HepG2 (cell line): ENCODE results near the gene TERC. TPM values are rescaled to one million over a fixed set of nuclear protein-coding genes. Genes with fewer than 3 reads are reported as not detected.

Experiments used
- AHR ChIP-seq: IDR thresholded peaks from 2 replicates; pipeline ENCODE4 v1.6.1; 2018; ENCODE audit warnings: missing genetic modification reagents, missing compliant biosample characterization
- BHLHE40 ChIP-seq: IDR thresholded peaks from 2 replicates; pipeline ENCODE4 v1.6.1; 2011; ENCODE audit warnings: low read length, improper control_type of control experiment
- CCAR2 ChIP-seq: fragments of 200-400 bp; formaldehyde crosslinking; optimal IDR thresholded peaks from 2 replicates; pipeline ENCODE3; 2018; ENCODE audit warnings: low read depth, mild to moderate bottlenecking, low read length, moderate library complexity
- DDIT3 ChIP-seq: sonication (generic); formaldehyde crosslinking; IDR thresholded peaks from 2 replicates; pipeline ENCODE4 v1.4.0; 2020; ENCODE audit warnings: mild to moderate bottlenecking, missing genetic modification reagents
- DNMT1 ChIP-seq: sonication (generic); formaldehyde crosslinking; IDR thresholded peaks from 2 replicates; pipeline ENCODE4 v1.5.1; 2020; ENCODE audit warnings: mild to moderate bottlenecking, missing genetic modification reagents
- EEA1 ChIP-seq: sonication (generic); formaldehyde crosslinking; IDR thresholded peaks from 2 replicates; pipeline ENCODE4 v1.5.1; 2020; ENCODE audit warnings: mild to moderate bottlenecking, missing genetic modification reagents, borderline replicate concordance
- GLI4 ChIP-seq: sonication (generic); formaldehyde crosslinking; IDR thresholded peaks from 2 replicates; pipeline ENCODE4 v1.5.1; 2020; ENCODE audit warnings: missing genetic modification reagents, mild to moderate bottlenecking, moderate library complexity, borderline replicate concordance
- HNF4A ChIP-seq: sonication (generic); formaldehyde crosslinking; IDR thresholded peaks from 2 replicates; pipeline ENCODE4 v1.4.0; 2020; ENCODE audit warnings: missing genetic modification reagents
- IRX3 ChIP-seq: sonication (generic); formaldehyde crosslinking; IDR thresholded peaks from 2 replicates; pipeline ENCODE4 v1.8.1; 2023; ENCODE audit warnings: mild to moderate bottlenecking, low read depth, missing genetic modification reagents, borderline replicate concordance
- MIER3 ChIP-seq: IDR thresholded peaks from 2 replicates; pipeline ENCODE4 v1.6.1; 2016; ENCODE audit warnings: missing compliant biosample characterization, borderline replicate concordance
- MTA1 ChIP-seq: sonication (generic); formaldehyde crosslinking; IDR thresholded peaks from 2 replicates; pipeline ENCODE4 v1.4.0; 2020; ENCODE audit warnings: missing genetic modification reagents, mild to moderate bottlenecking, borderline replicate concordance
- SAFB2 ChIP-seq: sonication (generic); formaldehyde crosslinking; IDR thresholded peaks from 2 replicates; pipeline ENCODE4 v1.5.1; 2020; ENCODE audit warnings: missing genetic modification reagents, low read depth, mild to moderate bottlenecking, borderline replicate concordance
- SKI ChIP-seq: fragments of 450-650 bp; IDR thresholded peaks from one replicate; pipeline ENCODE4 v1.6.1; 2018; ENCODE audit warnings: mild to moderate bottlenecking; ENCODE audit not compliant: partially characterized antibody
- SMAD3 ChIP-seq: sonication (generic); formaldehyde crosslinking; IDR thresholded peaks from 2 replicates; pipeline ENCODE4 v1.4.0; 2020; ENCODE audit warnings: missing genetic modification reagents
- SMAD9 ChIP-seq: sonication (generic); formaldehyde crosslinking; IDR thresholded peaks from 2 replicates; pipeline ENCODE4 v1.5.1; 2020; ENCODE audit warnings: mild to moderate bottlenecking, missing genetic modification reagents
- TOE1 ChIP-seq: sonication (generic); formaldehyde crosslinking; IDR thresholded peaks from 2 replicates; pipeline ENCODE4 v1.4.0; 2020; ENCODE audit warnings: mild to moderate bottlenecking, missing genetic modification reagents
- YY1 ChIP-seq: IDR thresholded peaks from 2 replicates; pipeline ENCODE4 v1.6.1; 2011; ENCODE audit warnings: low read length, low read depth, moderate library complexity, mild to moderate bottlenecking; ENCODE audit not compliant: insufficient read depth, insufficient replicate concordance
- ZKSCAN5 ChIP-seq: sonication (generic); formaldehyde crosslinking; IDR thresholded peaks from 2 replicates; pipeline ENCODE4 v1.5.1; 2020; ENCODE audit warnings: mild to moderate bottlenecking, missing genetic modification reagents
- ZNF253 ChIP-seq: sonication (generic); formaldehyde crosslinking; IDR thresholded peaks from 2 replicates; pipeline ENCODE4 v1.8.0; 2022; ENCODE audit warnings: mild to moderate bottlenecking, missing genetic modification reagents, borderline replicate concordance
- ZNF264 ChIP-seq: sonication (generic); formaldehyde crosslinking; IDR thresholded peaks from 2 replicates; pipeline ENCODE4 v1.4.0; 2020; ENCODE audit warnings: missing genetic modification reagents
- ZNF337 ChIP-seq: sonication (generic); formaldehyde crosslinking; IDR thresholded peaks from 2 replicates; pipeline ENCODE4 v1.5.1; 2020; ENCODE audit warnings: missing genetic modification reagents, low read depth, mild to moderate bottlenecking, borderline replicate concordance
- ZNF577 ChIP-seq: sonication (generic); formaldehyde crosslinking; IDR thresholded peaks from 2 replicates; pipeline ENCODE4 v1.4.0; 2020; ENCODE audit warnings: mild to moderate bottlenecking, low read depth, missing genetic modification reagents, borderline replicate concordance
- ZNF775 ChIP-seq: sonication (generic); formaldehyde crosslinking; IDR thresholded peaks from 2 replicates; pipeline ENCODE4 v1.4.0; 2020; ENCODE audit warnings: missing genetic modification reagents, mild to moderate bottlenecking, moderate library complexity, borderline replicate concordance
- ZNF781 ChIP-seq: sonication (generic); formaldehyde crosslinking; IDR thresholded peaks from 2 replicates; pipeline ENCODE4 v1.5.1; 2020; ENCODE audit warnings: borderline replicate concordance, mild to moderate bottlenecking, missing genetic modification reagents; ENCODE audit errors: not compliant biosample characterization
- ZNF788 ChIP-seq: sonication (generic); formaldehyde crosslinking; IDR thresholded peaks from 2 replicates; pipeline ENCODE4 v1.5.0; 2020; ENCODE audit warnings: mild to moderate bottlenecking, missing genetic modification reagents, borderline replicate concordance
- ZNF839 ChIP-seq: sonication (generic); formaldehyde crosslinking; IDR thresholded peaks from 2 replicates; pipeline ENCODE4 v1.4.0; 2020; ENCODE audit warnings: missing genetic modification reagents, mild to moderate bottlenecking, borderline replicate concordance
- ZSCAN9 ChIP-seq: IDR thresholded peaks from 2 replicates; pipeline ENCODE4 v1.6.1; 2016; ENCODE audit warnings: borderline replicate concordance
- polyA plus RNA-seq, 8 experiments: library from polyadenylated mRNA; depleted of rRNA in 3 of 8; stranded (reverse) in 7 of 8; unstranded in 1 of 8; fragments of >200 nt; fragmentation: Illumina TruSeq in 4 of 8; extraction: Trizol in 4 of 8; gene quantifications; 2 replicates each; pipeline versions ENCODE4 v1.2.1 to v1.2.3, GENCODE V29; 2011 to 2016; ENCODE audit warnings: low read depth in 4 of 8, missing spikeins in 1 of 8, mixed read lengths in 1 of 8; ENCODE audit not compliant: insufficient read depth in 1 of 8
- total RNA-seq, 5 experiments: library from RNA; depleted of rRNA; stranded (reverse); fragments of >200 nt; fragmentation: Illumina TruSeq; extraction: Trizol; gene quantifications; 2 replicates each; pipeline ENCODE4 v1.2.3, GENCODE V29; 2016; ENCODE audit warnings: low read depth in 1 of 5
- TF ChIP-seq, protein P1 (sequence below): sonication (generic); formaldehyde crosslinking; IDR thresholded peaks from 2 replicates; pipeline ENCODE4 v1.4.0; 2020; ENCODE audit warnings: mild to moderate bottlenecking, missing genetic modification reagents

TERC gene
- total and polyA plus RNA-seq, 2 of the 13 experiments (the other 11 are each of a cell fraction or from before 2014, with no cell fraction given), result 1.3 to 74.6 TPM

- peak; percentile 69; the same call in 1 of the 2 replicates for TF ChIP-seq ZNF788 (CRISPR knock-in tag)
- no peak for TF ChIP-seq HNF4A
- TF ChIP-seq, protein P1, sequence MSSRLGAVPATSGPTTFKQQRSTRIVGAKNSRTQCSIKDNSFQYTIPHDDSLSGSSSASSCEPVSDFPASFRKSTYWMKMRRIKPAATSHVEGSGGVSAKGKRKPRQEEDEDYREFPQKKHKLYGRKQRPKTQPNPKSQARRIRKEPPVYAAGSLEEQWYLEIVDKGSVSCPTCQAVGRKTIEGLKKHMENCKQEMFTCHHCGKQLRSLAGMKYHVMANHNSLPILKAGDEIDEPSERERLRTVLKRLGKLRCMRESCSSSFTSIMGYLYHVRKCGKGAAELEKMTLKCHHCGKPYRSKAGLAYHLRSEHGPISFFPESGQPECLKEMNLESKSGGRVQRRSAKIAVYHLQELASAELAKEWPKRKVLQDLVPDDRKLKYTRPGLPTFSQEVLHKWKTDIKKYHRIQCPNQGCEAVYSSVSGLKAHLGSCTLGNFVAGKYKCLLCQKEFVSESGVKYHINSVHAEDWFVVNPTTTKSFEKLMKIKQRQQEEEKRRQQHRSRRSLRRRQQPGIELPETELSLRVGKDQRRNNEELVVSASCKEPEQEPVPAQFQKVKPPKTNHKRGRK (CRISPR knock-in tag), result no peak
- no peak for TF ChIP-seq ZKSCAN5 (CRISPR knock-in tag)
- TF ChIP-seq ZNF775 (CRISPR knock-in tag), result peak; percentile 79
- 0 out of 2 replicates have a peak, but pooled peaks have one; percentile 39 for TF ChIP-seq ZNF839 (CRISPR knock-in tag)
- no peak for TF ChIP-seq IRX3 (CRISPR knock-in tag)
- TF ChIP-seq ZNF577 (CRISPR knock-in tag), result no peak
- TF ChIP-seq SAFB2 (CRISPR knock-in tag), result 0 out of 2 replicates have a peak, but pooled peaks have one; percentile 67
- no peak for TF ChIP-seq SMAD9 (CRISPR knock-in tag)
- TF ChIP-seq DDIT3 (CRISPR knock-in tag), result no peak
- no peak for TF ChIP-seq SKI
- peak; percentile 45; the same call in 1 of the 2 replicates for TF ChIP-seq MIER3 (CRISPR knock-in tag)
- peak; percentile 94 for TF ChIP-seq YY1
- TF ChIP-seq AHR, result peak; percentile 76; the same call in 1 of the 2 replicates
- peak; percentile 57; the same call in 1 of the 2 replicates for TF ChIP-seq MTA1 (CRISPR knock-in tag)
- peak; percentile 55; the same call in 1 of the 2 replicates for TF ChIP-seq TOE1 (CRISPR knock-in tag)
- TF ChIP-seq BHLHE40, result no peak
- TF ChIP-seq EEA1 (CRISPR knock-in tag), result no peak; the same call in 1 of the 2 replicates
- TF ChIP-seq ZNF337 (CRISPR knock-in tag), result 0 out of 2 replicates have a peak, but pooled peaks have one; percentile 44
- 0 out of 2 replicates have a peak, but pooled peaks have one; percentile 65 for TF ChIP-seq GLI4 (CRISPR knock-in tag)
- 0 out of 2 replicates have a peak, but pooled peaks have one; percentile 32 for TF ChIP-seq DNMT1 (CRISPR knock-in tag)
- TF ChIP-seq ZSCAN9 (CRISPR knock-in tag), result peak; percentile 58; the same call in 1 of the 2 replicates
- peak; percentile 45 for TF ChIP-seq ZNF781 (CRISPR knock-in tag)
- TF ChIP-seq CCAR2, result no peak
- peak; percentile 70; the same call in 1 of the 2 replicates for TF ChIP-seq ZNF264
- TF ChIP-seq SMAD3 (CRISPR knock-in tag), result no peak
- no peak for TF ChIP-seq ZNF253
Observed at GRCh38 chr3:169772897-169773816, 8.3 kb upstream of the TERC start, which contains the start of gene MYNN (continued).
